ENCODE data around the gene EXOSC1. TPM values are rescaled to one million over a fixed set of nuclear protein-coding genes. Genes with fewer than 3 reads are reported as not detected.

EXOSC1 gene
- polyA plus RNA-seq, 1 of the 3 experiments (the other 2 are of a cell fraction), result 49.0 TPM

DNA sequence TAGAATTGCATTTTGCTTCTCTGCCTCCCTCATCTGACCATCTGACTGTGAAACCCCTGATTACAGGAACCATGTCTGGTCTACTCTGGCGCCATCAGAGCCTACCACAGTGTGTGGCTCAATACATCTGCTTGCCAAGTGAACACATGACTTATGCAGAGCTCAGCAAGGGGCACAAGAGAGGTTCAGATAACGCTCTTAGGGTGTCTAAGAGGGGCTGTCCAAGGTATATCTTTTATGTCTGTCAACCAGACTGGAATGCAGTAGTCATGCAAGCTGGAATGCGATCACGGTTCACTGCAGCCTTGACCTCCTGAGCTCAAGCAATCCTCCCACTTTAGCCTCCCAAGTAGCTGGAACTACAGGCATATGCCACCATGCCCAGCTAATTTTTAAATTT is 34.4 kb downstream of the EXOSC1 start:
- no peak overlapping the region for H3K4me3 ChIP-seq (ENCODE audit: low read depth in 2 of 2, low read length in 1 of 2)
- ChIA-PET CTCF (interaction anchor here (0.7 kb wide), 1 partner anchor 12 kb away, joined by 5 read pairs; no protein-coding TSS in a partner anchor), POLR2A (no interaction called here)
- H3K4me1 ChIP-seq (ENCODE audit: control insufficient read depth in 1 of 2, insufficient read depth in 2 of 2, low read depth in 1 of 2, low read length in 1 of 2), result peaks cover 4 to 6% of the 10 kb centered on the region in 2 experiments; a peak in 2 of 4 replicates
- H2AFZ ChIP-seq (ENCODE audit: low read depth), result no peak overlapping the region
- no peaks in the 10 kb centered on the region for H3K9me2 ChIP-seq
- WGBS (ENCODE audit: low lambda C conversion rate), result 65% methylated on average over 3 of the region's 4 CpGs
- peaks cover 15% of the 10 kb centered on the region for H3F3A ChIP-seq (replicated peaks; ENCODE audit: insufficient read depth)
- H3K79me2 ChIP-seq (ENCODE audit: insufficient read depth), result no peaks in the 10 kb centered on the region
- DNase-seq, result no peak
- no peaks in the 10 kb centered on the region for H3K27me3 ChIP-seq (ENCODE audit: insufficient read depth)
- no peak overlapping the region for H3K27ac ChIP-seq (ENCODE audit: low read depth in 2 of 2, low read length in 1 of 2)
- H3K9me3 ChIP-seq, result no peaks in the 10 kb centered on the region
- no peak overlapping the region for H3K4me2 ChIP-seq
- H3K36me3 ChIP-seq (replicated peaks in 1 of 2; ENCODE audit: control insufficient read depth in 1 of 2, insufficient read depth in 2 of 2, low read length in 1 of 2), result no peaks in the 10 kb centered on the region
- H4K20me1 ChIP-seq (ENCODE audit: insufficient read depth), result no peaks in the 10 kb centered on the region
- TF ChIP-seq REST (IDR thresholded peaks at IDR 0.05; ENCODE audit: low read depth, low read length), result 0 out of 2 replicates have a peak, but pooled peaks have one; percentile 37
- TF ChIP-seq POLR2AphosphoS5 (IDR thresholded peaks at IDR 0.05; ENCODE audit: low read depth, low read length), result no peak
- H3K9ac ChIP-seq, result no peak overlapping the region

DNA sequence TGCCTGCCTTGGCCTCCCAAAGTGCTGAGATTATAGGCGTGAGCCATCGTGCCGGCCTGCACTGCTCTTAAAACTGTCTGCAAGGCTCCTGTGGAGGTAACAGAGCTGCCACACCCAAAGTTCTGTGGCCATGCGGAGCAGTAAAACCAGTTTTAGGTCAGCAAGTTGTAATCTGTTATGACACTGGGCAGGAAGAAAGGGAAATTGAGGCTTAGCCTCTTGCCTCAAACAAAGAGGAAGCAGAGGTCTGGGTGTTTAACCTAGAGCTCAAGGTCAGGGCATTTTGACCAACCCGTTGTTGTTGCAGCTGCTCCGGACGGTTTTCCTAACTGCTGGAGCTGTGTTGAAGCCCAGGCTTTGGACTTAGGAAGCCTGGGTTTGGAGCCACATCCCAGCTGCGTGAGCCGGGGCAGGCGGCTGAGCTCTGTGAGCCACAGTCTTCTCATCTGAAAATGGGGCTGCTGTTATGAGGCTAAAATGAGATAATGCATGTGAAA is 37.3 kb downstream of the EXOSC1 start:
- POLR2A ChIA-PET, result no interaction called here
- CTCF ChIA-PET, result interaction anchor here (1.0 to 2.9 kb wide), 10 partner anchors 8 to 87 kb away, joined by 3 to 35 read pairs (median 4); partner anchors contain the start of genes EXOSC1 and ZDHHC16
- Histone ChIP-seq H2AFZ (ENCODE audit: low read depth) (no peak overlapping the region), H3K27me3 (ENCODE audit: insufficient read depth) (no peaks in the 10 kb centered on the region), H3K9ac (no peak overlapping the region), H3K36me3 (replicated peaks in 1 of 2; ENCODE audit: control insufficient read depth in 1 of 2, insufficient read depth in 2 of 2, low read length in 1 of 2) (no peaks in the 10 kb centered on the region), H3K9me2 (no peaks in the 10 kb centered on the region), H3K9me3 (no peaks in the 10 kb centered on the region), H3K4me1 (ENCODE audit: control insufficient read depth in 1 of 2, insufficient read depth in 2 of 2, low read depth in 1 of 2, low read length in 1 of 2) (peaks cover 0 to 4% of the 10 kb centered on the region in 2 experiments; a peak in 1 of 4 replicates), H3K79me2 (ENCODE audit: insufficient read depth) (no peaks in the 10 kb centered on the region), H3F3A (replicated peaks; ENCODE audit: insufficient read depth) (peaks cover 7% of the 10 kb centered on the region), H3K4me2 (no peak overlapping the region), H4K20me1 (ENCODE audit: insufficient read depth) (no peaks in the 10 kb centered on the region), H3K27ac (ENCODE audit: low read depth in 2 of 2, low read length in 1 of 2) (no peak overlapping the region), H3K4me3 (ENCODE audit: low read depth in 2 of 2, low read length in 1 of 2) (no peak overlapping the region)
- no peak for DNase-seq
- WGBS (ENCODE audit: low lambda C conversion rate), result 97% methylated on average over 10 of the region's 10 CpGs
- TF ChIP-seq YY1 (IDR thresholded peaks at IDR 0.05; ENCODE audit: low read depth), result no peak
- no peak for TF ChIP-seq POLR2AphosphoS5 (IDR thresholded peaks at IDR 0.05; ENCODE audit: low read depth, low read length)
- no peak for TF ChIP-seq FOXM1 (IDR thresholded peaks at IDR 0.05; ENCODE audit: low read depth)
- no peak for TF ChIP-seq RAD21 (IDR thresholded peaks at IDR 0.05; ENCODE audit: low read length)
- TF ChIP-seq, protein P1, sequence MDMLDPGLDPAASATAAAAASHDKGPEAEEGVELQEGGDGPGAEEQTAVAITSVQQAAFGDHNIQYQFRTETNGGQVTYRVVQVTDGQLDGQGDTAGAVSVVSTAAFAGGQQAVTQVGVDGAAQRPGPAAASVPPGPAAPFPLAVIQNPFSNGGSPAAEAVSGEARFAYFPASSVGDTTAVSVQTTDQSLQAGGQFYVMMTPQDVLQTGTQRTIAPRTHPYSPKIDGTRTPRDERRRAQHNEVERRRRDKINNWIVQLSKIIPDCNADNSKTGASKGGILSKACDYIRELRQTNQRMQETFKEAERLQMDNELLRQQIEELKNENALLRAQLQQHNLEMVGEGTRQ (IDR thresholded peaks at IDR 0.05; ENCODE audit: borderline replicate concordance, low read depth, low read length), result no peak
- TF ChIP-seq SIN3A (IDR thresholded peaks at IDR 0.05; ENCODE audit: borderline replicate concordance, low read depth, low read length), result no peak
- no peak for TF ChIP-seq SMC3 (IDR thresholded peaks at IDR 0.05; ENCODE audit: low read depth, low read length)
- TF ChIP-seq ELF1 (IDR thresholded peaks at IDR 0.05), result no peak
- no peak for TF ChIP-seq USF1 (IDR thresholded peaks at IDR 0.05; ENCODE audit: borderline replicate concordance, low read depth)
- TF ChIP-seq, protein P2, sequence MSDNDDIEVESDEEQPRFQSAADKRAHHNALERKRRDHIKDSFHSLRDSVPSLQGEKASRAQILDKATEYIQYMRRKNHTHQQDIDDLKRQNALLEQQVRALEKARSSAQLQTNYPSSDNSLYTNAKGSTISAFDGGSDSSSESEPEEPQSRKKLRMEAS (IDR thresholded peaks at IDR 0.05; ENCODE audit: low read depth), result no peak
- no peak for TF ChIP-seq RFX5 (IDR thresholded peaks at IDR 0.05; ENCODE audit: low read length)
